K562 (cell line): Measurements from ENCODE around the gene CMIP. TPM values are rescaled to one million over a fixed set of nuclear protein-coding genes. Genes with fewer than 3 reads are reported as not detected.

Experiments used
- CBFA2T3 ChIP-seq: fragments of 450-650 bp; IDR thresholded peaks from 2 replicates; pipeline ENCODE4 v1.6.1; 2017
- KLF16 ChIP-seq: IDR thresholded peaks from 2 replicates; pipeline ENCODE4 v1.6.1; 2016; ENCODE audit warnings: antibody characterized with exemption
- MTA1 ChIP-seq: fragments of 450-650 bp; IDR thresholded peaks from 2 replicates; pipeline ENCODE4 v1.6.1; 2017; ENCODE audit warnings: borderline replicate concordance
- POLR2H ChIP-seq: IDR thresholded peaks from 2 replicates; pipeline ENCODE4 v1.6.1; 2016; ENCODE audit warnings: missing genetic modification characterization, low read depth, mild to moderate bottlenecking, control low read depth, missing compliant biosample characterization, moderate library complexity
- PTTG1 ChIP-seq: fragments of 450-650 bp; IDR thresholded peaks from 2 replicates; pipeline ENCODE4 v1.6.1; 2016; ENCODE audit warnings: low read depth, mild to moderate bottlenecking, missing genetic modification characterization, missing compliant biosample characterization
- RBM39 ChIP-seq: fragments of 200-400 bp; formaldehyde crosslinking; optimal IDR thresholded peaks from 2 replicates; pipeline ENCODE3; 2018; ENCODE audit warnings: low read depth, low read length
- TEAD4 ChIP-seq, 2 experiments: sonication (generic) in 1 of 2; formaldehyde crosslinking in 1 of 2; IDR thresholded peaks; 2 replicates each; pipeline versions ENCODE4 v1.6.1 to v1.8.0; 2012 to 2022; ENCODE audit warnings: borderline replicate concordance in 1 of 2, inconsistent platforms in 1 of 2, low read length in 1 of 2, mild to moderate bottlenecking in 1 of 2, missing genetic modification reagents in 1 of 2
- ZNF699 ChIP-seq: fragments of 250-450 bp; sonication (Bioruptor Pico); IDR thresholded peaks from 2 replicates; pipeline ENCODE4 v1.8.0; 2021; ENCODE audit warnings: mild to moderate bottlenecking, moderate library complexity; ENCODE audit not compliant: insufficient replicate concordance
- ZNF707 ChIP-seq: fragments of 250-450 bp; sonication (Bioruptor Pico); conservative IDR thresholded peaks from 2 replicates; pipeline ENCODE4 v1.8.0; 2022; ENCODE audit warnings: inconsistent platforms, mild to moderate bottlenecking, moderate library complexity
- polyA plus RNA-seq, 8 experiments: library from polyadenylated mRNA; depleted of rRNA in 4 of 8; stranded (reverse) in 5 of 8; unstranded in 3 of 8; fragments of >200 nt; fragmentation: Nextera tagmentation in 2 of 8; fragmentation: Illumina TruSeq in 1 of 8; extraction: Ambion mirVana in 2 of 8; extraction: Trizol in 1 of 8; gene quantifications; 2 replicates each; pipeline versions ENCODE4 v1.2.1 to v1.2.3, GENCODE V29; 2011 to 2014; ENCODE audit warnings: inconsistent platforms in 1 of 8, missing spikeins in 1 of 8
- total RNA-seq, 7 experiments: library from RNA; depleted of rRNA in 6 of 7; stranded (reverse); fragments of >200 nt in 6 of 7; fragmentation: Illumina TruSeq in 2 of 7; extraction: Trizol in 2 of 7; gene quantifications; 2 replicates each; pipeline versions ENCODE4 v1.2.1 to v1.2.3, GENCODE V29; 2011 to 2021; ENCODE audit warnings: low replicate concordance in 1 of 7
- TF ChIP-seq, protein P1 (sequence below): fragments of 250-450 bp; sonication (Bioruptor Pico); IDR thresholded peaks from 2 replicates; pipeline ENCODE4 v1.5.0; 2021
- TF ChIP-seq, protein P2 (sequence below): fragments of 450-650 bp; IDR thresholded peaks from 2 replicates; pipeline ENCODE4 v1.6.1; 2018; ENCODE audit warnings: mild to moderate bottlenecking, low read depth; ENCODE audit not compliant: partially characterized antibody

Gene CMIP
- total and polyA plus RNA-seq, 9 of the 15 experiments (the other 6 are each of a cell fraction or from before 2014, with no cell fraction given): 0.94 to 82.5 (median 10.3) TPM

DNA sequence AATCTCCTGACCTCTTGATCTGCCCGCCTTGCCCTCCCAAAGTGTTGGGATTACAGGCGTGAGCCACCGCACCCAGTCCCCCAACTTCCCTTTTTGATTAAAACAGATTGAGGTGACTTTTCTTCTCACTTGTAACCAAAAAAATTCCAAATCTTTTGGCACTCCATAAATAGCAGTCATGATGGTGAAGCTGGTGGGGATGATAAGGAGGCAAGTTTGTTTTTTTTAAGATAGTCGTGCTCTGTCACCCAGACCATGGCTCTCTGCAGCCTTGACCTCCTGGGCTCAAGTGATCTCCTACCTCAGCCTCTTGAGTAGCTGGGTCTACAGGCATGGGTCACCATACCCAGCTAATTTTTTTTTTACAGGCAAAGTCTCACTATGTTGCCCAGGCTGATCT, 299.8 kb downstream of the CMIP start (continued):
- TF ChIP-seq MTA1 (no peak), ZNF699 (CRISPR knock-in tag) (no peak), CBFA2T3 (peak; percentile 62), ZNF707 (CRISPR knock-in tag) (no peak), POLR2H (tag) (no peak), RBM39 (no peak), KLF16 (no peak), PTTG1 (no peak), TEAD4 (IDR thresholded peaks at IDR 0.05; ENCODE audit: low read length) (peak; percentile 54; the same call in 1 of the 2 replicates), TEAD4 (CRISPR knock-in tag; IDR thresholded peaks at IDR 0.05; ENCODE audit: borderline replicate concordance) (no peak)
- TF ChIP-seq, protein P1, sequence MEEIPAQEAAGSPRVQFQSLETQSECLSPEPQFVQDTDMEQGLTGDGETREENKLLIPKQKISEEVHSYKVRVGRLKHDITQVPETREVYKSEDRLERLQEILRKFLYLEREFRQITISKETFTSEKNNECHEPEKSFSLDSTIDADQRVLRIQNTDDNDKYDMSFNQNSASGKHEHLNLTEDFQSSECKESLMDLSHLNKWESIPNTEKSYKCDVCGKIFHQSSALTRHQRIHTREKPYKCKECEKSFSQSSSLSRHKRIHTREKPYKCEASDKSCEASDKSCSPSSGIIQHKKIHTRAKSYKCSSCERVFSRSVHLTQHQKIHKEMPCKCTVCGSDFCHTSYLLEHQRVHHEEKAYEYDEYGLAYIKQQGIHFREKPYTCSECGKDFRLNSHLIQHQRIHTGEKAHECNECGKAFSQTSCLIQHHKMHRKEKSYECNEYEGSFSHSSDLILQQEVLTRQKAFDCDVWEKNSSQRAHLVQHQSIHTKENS (CRISPR knock-in tag): no peak
- TF ChIP-seq, protein P2, sequence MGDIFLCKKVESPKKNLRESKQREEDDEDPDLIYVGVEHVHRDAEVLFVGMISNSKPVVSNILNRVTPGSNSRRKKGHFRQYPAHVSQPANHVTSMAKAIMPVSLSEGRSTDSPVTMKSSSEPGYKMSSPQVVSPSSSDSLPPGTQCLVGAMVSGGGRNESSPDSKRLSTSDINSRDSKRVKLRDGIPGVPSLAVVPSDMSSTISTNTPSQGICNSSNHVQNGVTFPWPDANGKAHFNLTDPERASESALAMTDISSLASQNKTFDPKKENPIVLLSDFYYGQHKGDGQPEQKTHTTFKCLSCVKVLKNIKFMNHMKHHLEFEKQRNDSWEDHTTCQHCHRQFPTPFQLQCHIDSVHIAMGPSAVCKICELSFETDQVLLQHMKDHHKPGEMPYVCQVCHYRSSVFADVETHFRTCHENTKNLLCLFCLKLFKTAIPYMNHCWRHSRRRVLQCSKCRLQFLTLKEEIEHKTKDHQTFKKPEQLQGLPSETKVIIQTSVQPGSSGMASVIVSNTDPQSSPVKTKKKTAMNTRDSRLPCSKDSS: no peak
